22Rv1 (cell line): ENCODE measurements around the gene PTK6.

ENCODE experiments used
- ZFX ChIP-seq: fragments of 450-650 bp; IDR thresholded peaks from 2 replicates; pipeline ENCODE4 v1.6.1; 2017; ENCODE audit warnings: antibody characterized with exemption, borderline replicate concordance
- TF ChIP-seq, protein P1 (sequence below): fragments of 450-650 bp; IDR thresholded peaks from 2 replicates; pipeline ENCODE4 v1.5.1; 2017; ENCODE audit warnings: mild to moderate bottlenecking

DNA sequence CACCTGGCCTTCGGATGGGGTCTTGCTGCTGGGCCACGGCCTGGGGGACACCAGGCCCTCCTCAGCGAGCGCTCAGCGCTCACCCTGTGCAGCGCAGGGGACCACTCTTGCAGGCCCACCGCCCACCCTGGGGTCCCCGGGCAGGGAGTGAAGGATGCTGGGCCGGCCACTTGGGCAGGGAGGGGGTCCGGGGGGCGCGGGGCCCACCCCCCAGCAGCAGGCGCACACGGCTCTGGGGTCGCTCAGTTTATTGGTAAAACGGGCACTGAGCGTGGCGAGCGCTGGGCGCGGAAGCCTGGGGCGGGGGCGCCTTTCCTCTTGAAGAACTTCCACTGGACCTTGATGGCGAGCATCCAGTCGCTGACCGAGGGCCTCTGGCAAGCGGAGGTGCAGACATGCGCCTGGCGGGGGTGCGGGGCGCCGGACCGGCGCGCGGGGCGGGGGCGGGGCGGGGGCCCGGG is 49.4 kb downstream of the PTK6 start:
- no peak for TF ChIP-seq ZFX
- TF ChIP-seq, protein P1, sequence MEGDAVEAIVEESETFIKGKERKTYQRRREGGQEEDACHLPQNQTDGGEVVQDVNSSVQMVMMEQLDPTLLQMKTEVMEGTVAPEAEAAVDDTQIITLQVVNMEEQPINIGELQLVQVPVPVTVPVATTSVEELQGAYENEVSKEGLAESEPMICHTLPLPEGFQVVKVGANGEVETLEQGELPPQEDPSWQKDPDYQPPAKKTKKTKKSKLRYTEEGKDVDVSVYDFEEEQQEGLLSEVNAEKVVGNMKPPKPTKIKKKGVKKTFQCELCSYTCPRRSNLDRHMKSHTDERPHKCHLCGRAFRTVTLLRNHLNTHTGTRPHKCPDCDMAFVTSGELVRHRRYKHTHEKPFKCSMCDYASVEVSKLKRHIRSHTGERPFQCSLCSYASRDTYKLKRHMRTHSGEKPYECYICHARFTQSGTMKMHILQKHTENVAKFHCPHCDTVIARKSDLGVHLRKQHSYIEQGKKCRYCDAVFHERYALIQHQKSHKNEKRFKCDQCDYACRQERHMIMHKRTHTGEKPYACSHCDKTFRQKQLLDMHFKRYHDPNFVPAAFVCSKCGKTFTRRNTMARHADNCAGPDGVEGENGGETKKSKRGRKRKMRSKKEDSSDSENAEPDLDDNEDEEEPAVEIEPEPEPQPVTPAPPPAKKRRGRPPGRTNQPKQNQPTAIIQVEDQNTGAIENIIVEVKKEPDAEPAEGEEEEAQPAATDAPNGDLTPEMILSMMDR: no peak
